HCT116 (cell line): Measurements from ENCODE around the gene TDO2. TPM values are rescaled to one million over a fixed set of nuclear protein-coding genes. Genes with fewer than 3 reads are reported as not detected.

Experiments used
- ATAC-seq: fragments of 200-7000 bp; cut with Tn5 transposase; 2 replicates; pipeline ENCODE4 v1.9.1; 2020; ENCODE audit warnings: mild to moderate bottlenecking, moderate library complexity
- BruUV-seq: library from RNA; stranded (reverse); fragments of 400-500 nt; replicated peaks from 2 replicates; lab custom pipeline; 2021; lab: Mats Ljungman, UMichigan
- CTCF ChIA-PET: fragments of 300-600 bp; sonication (Branson Sonifier 250); formaldehyde crosslinking; loops from one replicate; lab custom pipeline; 2021; ENCODE audit warnings: antibody characterized with exemption; lab: Charles Lee
- POLR2A ChIA-PET: fragments of 300-600, 350-600 bp; sonication (Branson Sonifier 250); formaldehyde crosslinking; loops from one replicate; lab custom pipeline; 2021; ENCODE audit warnings: antibody characterized with exemption; lab: Charles Lee
- RAD21 ChIA-PET, 2 experiments: fragments of 300-600 bp; sonication (Branson Sonifier 250); formaldehyde crosslinking; loops; one replicate each; lab custom pipeline; 2023; ENCODE audit warnings: low total read pairs in 2 of 2; ENCODE audit not compliant: uncharacterized antibody in 2 of 2, unreplicated experiment in 2 of 2, low non-redundant PET in 1 of 2; lab: Charles Lee
- DNase-seq: peaks from one replicate; pipeline ENCODE4 v3.0.0-alpha.2; 2010; ENCODE audit warnings: low read depth, low spot score
- H2AFZ ChIP-seq: fragments of 200-600 bp; shearing (Covaris generic), sonication (generic); 2 replicates; pipeline ENCODE4 v1.6.1; 2017; ENCODE audit warnings: low read depth, mixed run types, mixed read lengths, antibody characterized with exemption, low read length; ENCODE audit not compliant: poor library complexity, severe bottlenecking
- H3K27ac ChIP-seq: 2 replicates; pipeline ENCODE4 v1.5.1; 2012; ENCODE audit warnings: low read depth, low read length
- H3K27me3 ChIP-seq: fragments of 200-600 bp; sonication (generic); 2 replicates; pipeline ENCODE4 v1.6.1; 2016; ENCODE audit warnings: mixed run types, low read length, mixed read lengths; ENCODE audit not compliant: insufficient read depth
- H3K36me3 ChIP-seq, 2 experiments: fragments of 200-500 bp in 1 of 2; fragments of 200-600 bp in 1 of 2; sonication (Bioruptor generic) in 1 of 2; sonication (generic) in 1 of 2; 2 replicates each; pipeline versions ENCODE4 v1.5.1 to v1.6.1; 2014 to 2016; ENCODE audit warnings: low read length in 2 of 2, inconsistent platforms in 1 of 2, mixed read lengths in 1 of 2, mixed run types in 1 of 2; ENCODE audit not compliant: insufficient read depth in 2 of 2, control insufficient read depth in 1 of 2
- H3K4me1 ChIP-seq, 2 experiments: fragments of 200-600 bp in 1 of 2; sonication (generic) in 1 of 2; 2 replicates each; pipeline versions ENCODE4 v1.5.1 to v1.6.1; 2012 to 2017; ENCODE audit warnings: low read length in 2 of 2, inconsistent platforms in 1 of 2, mild to moderate bottlenecking in 1 of 2, mixed read lengths in 1 of 2, mixed run types in 1 of 2, moderate library complexity in 1 of 2; ENCODE audit not compliant: insufficient read depth in 2 of 2, control insufficient read depth in 1 of 2
- H3K4me2 ChIP-seq: fragments of 200-600 bp; sonication (generic); 2 replicates; pipeline ENCODE4 v1.6.1; 2017; ENCODE audit warnings: mixed run types, low read length, mixed read lengths
- H3K4me3 ChIP-seq, 2 experiments: fragments of 200-600 bp in 1 of 2; sonication (generic) in 1 of 2; replicated peaks in 1 of 2; 2 replicates each; pipeline ENCODE4 v1.5.1; 2011 to 2016; ENCODE audit warnings: low read length in 2 of 2, control low read depth in 1 of 2, low read depth in 1 of 2, mild to moderate bottlenecking in 1 of 2, mixed read lengths in 1 of 2, mixed run types in 1 of 2
- H3K79me2 ChIP-seq: fragments of 200-600 bp; sonication (generic); 2 replicates; pipeline ENCODE4 v1.6.1; 2017; ENCODE audit warnings: mild to moderate bottlenecking, mixed run types, low read length, moderate library complexity, mixed read lengths; ENCODE audit not compliant: insufficient read depth
- H3K9ac ChIP-seq: fragments of 200-600 bp; sonication (generic); 2 replicates; pipeline ENCODE4 v1.6.1; 2016; ENCODE audit warnings: low read length, mixed read lengths
- H3K9me2 ChIP-seq: fragments of 200-600 bp; sonication (generic), shearing (Covaris generic); 2 replicates; pipeline ENCODE4 v1.6.1; 2017; ENCODE audit warnings: mixed run types, mild to moderate bottlenecking, moderate library complexity; ENCODE audit not compliant: insufficient read depth
- H3K9me3 ChIP-seq, 2 experiments: fragments of 200-500 bp in 1 of 2; fragments of 200-600 bp in 1 of 2; sonication (Bioruptor generic) in 1 of 2; sonication (generic) in 1 of 2; 2 replicates each; pipeline ENCODE4 v1.6.1; 2014 to 2017; ENCODE audit warnings: low read length in 2 of 2, mixed read lengths in 2 of 2, inconsistent platforms in 1 of 2, low read depth in 1 of 2, mild to moderate bottlenecking in 1 of 2, mixed run types in 1 of 2, moderate library complexity in 1 of 2; ENCODE audit not compliant: control insufficient read depth in 1 of 2, insufficient read depth in 1 of 2
- H4K20me1 ChIP-seq: fragments of 200-600 bp; sonication (generic), shearing (Covaris generic); 2 replicates; pipeline ENCODE4 v1.6.1; 2017; ENCODE audit warnings: mixed run types, mild to moderate bottlenecking, moderate library complexity; ENCODE audit not compliant: insufficient read depth
- ATF3 ChIP-seq: IDR thresholded peaks from 2 replicates; pipeline ENCODE4 v1.6.1; 2012
- CBX3 ChIP-seq: IDR thresholded peaks from 2 replicates; pipeline ENCODE4 v1.6.1; 2012; ENCODE audit warnings: low read depth
- CTCF ChIP-seq, 3 experiments: fragments of 200-600 bp in 1 of 3; sonication (generic) in 1 of 3; IDR thresholded peaks in 2 of 3; conservative IDR thresholded peaks in 1 of 3; 2 replicates each; pipeline ENCODE4 v1.5.1; 2012 to 2017; ENCODE audit warnings: low read depth in 2 of 3, low read length in 2 of 3, antibody characterized with exemption in 1 of 3, borderline replicate concordance in 1 of 3, control low read depth in 1 of 3, mild to moderate bottlenecking in 1 of 3, mixed read lengths in 1 of 3, mixed run types in 1 of 3, moderate library complexity in 1 of 3; ENCODE audit not compliant: insufficient read depth in 1 of 3
- EGR1 ChIP-seq: IDR thresholded peaks from 2 replicates; pipeline ENCODE4 v1.6.1; 2012; ENCODE audit warnings: low read depth
- ELF1 ChIP-seq: IDR thresholded peaks from 2 replicates; pipeline ENCODE4 v1.6.1; 2012; ENCODE audit warnings: low read depth, borderline replicate concordance
- EZH2phosphoT487 ChIP-seq: fragments of 200-600 bp; IDR thresholded peaks from 2 replicates; pipeline ENCODE4 v1.6.1; 2018; ENCODE audit warnings: antibody characterized with exemption, borderline replicate concordance
- MAX ChIP-seq: IDR thresholded peaks from 2 replicates; pipeline ENCODE4 v1.6.1; 2012
- POLR2A ChIP-seq: IDR thresholded peaks from 2 replicates; pipeline ENCODE4 v1.7.0; 2011; ENCODE audit warnings: borderline replicate concordance; ENCODE audit not compliant: insufficient read depth, insufficient read length; ENCODE audit errors: extremely low read depth
- RAD21 ChIP-seq: IDR thresholded peaks from 2 replicates; pipeline ENCODE4 v1.6.1; 2012; ENCODE audit warnings: low read depth, mild to moderate bottlenecking
- REST ChIP-seq: IDR thresholded peaks from 2 replicates; pipeline ENCODE4 v1.6.1; 2012; ENCODE audit warnings: low read depth
- SIN3A ChIP-seq: IDR thresholded peaks from 2 replicates; pipeline ENCODE4 v1.6.1; 2012; ENCODE audit warnings: low read depth
- SRF ChIP-seq: IDR thresholded peaks from 2 replicates; pipeline ENCODE4 v1.6.1; 2012; ENCODE audit warnings: low read depth
- ZBTB33 ChIP-seq: IDR thresholded peaks from 2 replicates; pipeline ENCODE4 v1.6.1; 2011; ENCODE audit warnings: mild to moderate bottlenecking, low read length, moderate library complexity; ENCODE audit not compliant: insufficient replicate concordance; ENCODE audit errors: extremely low read depth
- intact Hi-C: fragments of 100-400 bp; cut with micrococcal nuclease; formaldehyde crosslinking; loops from 2 replicates; pipeline ENCODE4 v1.10.0; 2022
- total RNA-seq: library from RNA; stranded (reverse); gene quantifications from one replicate; pipeline ENCODE4 v1.2.1, GENCODE V29; 2021; ENCODE audit not compliant: unreplicated experiment

TDO2 gene
- total RNA-seq, 1 experiment from 2014 or later, result 0.27 TPM

- CTCF ChIA-PET, result no interaction called here
These were observed 2.5 kb upstream of the TDO2 start for GRCh38 chr4:155901013-155901412.

More at GRCh38 chr4:155901013-155901412, 2.5 kb upstream of the TDO2 start:
- H3K9me3 ChIP-seq, result no peaks in the 10 kb centered on the region
- H3K79me2 ChIP-seq, result no peaks in the 10 kb centered on the region
- DNase-seq, result no peak
- TF ChIP-seq POLR2A (no peak), SRF (no peak), REST (no peak), SIN3A (no peak), RAD21 (no peak), ATF3 (no peak), ZBTB33 (no peak), ELF1 (no peak), MAX (no peak), CBX3 (no peak), CTCF (IDR thresholded peaks at IDR 0.05 in 2 of 3, conservative IDR thresholded peaks at IDR 0.05 in 1 of 3; ENCODE audit: borderline replicate concordance in 1 of 3, insufficient read depth in 1 of 3, low read depth in 2 of 3, low read length in 2 of 3) (no peak), EGR1 (no peak), EZH2phosphoT487 (no peak)
- TF ChIP-seq, all 23 proteins: peak for 0
- no peaks in the 10 kb centered on the region for H3K9me2 ChIP-seq
- H3K36me3 ChIP-seq, result no peaks in the 10 kb centered on the region
- RAD21 ChIA-PET, result no interaction called here
- H3K4me2 ChIP-seq, result no peak overlapping the region
- no peak overlapping the region for H3K9ac ChIP-seq
- no peak for ATAC-seq
- no peaks in the 10 kb centered on the region for H3K4me1 ChIP-seq
- no peak overlapping the region for H3K4me3 ChIP-seq
- no peaks in the 10 kb centered on the region for H4K20me1 ChIP-seq
- no peak overlapping the region for H2AFZ ChIP-seq
- no TSS peak for BruUV-seq
- H3K27me3 ChIP-seq, result no peaks in the 10 kb centered on the region
- intact Hi-C loops, result no loop called here
- no peak overlapping the region for H3K27ac ChIP-seq
- POLR2A ChIA-PET, result no interaction called here
